Hepatocyte (in vitro differentiated cells): Measurements from ENCODE around the gene MARK1. TPM values are rescaled to one million over a fixed set of nuclear protein-coding genes. Genes with fewer than 3 reads are reported as not detected.

ENCODE experiments used
- DNase-seq: peaks from one replicate; pipeline ENCODE4 v3.0.0-alpha.2; 2016; ENCODE audit warnings: low spot score
- H2AFZ ChIP-seq: fragments of 200-600 bp; sonication (generic); 2 replicates; pipeline ENCODE4 v1.6.0; 2016; ENCODE audit warnings: antibody characterized with exemption, mild to moderate bottlenecking
- H3K27ac ChIP-seq: fragments of 200-600 bp; sonication (generic); 2 replicates; pipeline ENCODE4 v1.5.1; 2016; ENCODE audit warnings: mild to moderate bottlenecking
- H3K27me3 ChIP-seq: fragments of 200-600 bp; sonication (generic); 2 replicates; pipeline ENCODE4 v1.6.1; 2016
- H3K36me3 ChIP-seq: fragments of 200-600 bp; sonication (generic); replicated peaks from 2 replicates; pipeline ENCODE4 v1.5.1; 2016; ENCODE audit warnings: low read depth; ENCODE audit not compliant: insufficient read depth
- H3K4me1 ChIP-seq: fragments of 200-600 bp; sonication (generic); 2 replicates; pipeline ENCODE4 v1.5.1; 2016; ENCODE audit warnings: mild to moderate bottlenecking, moderate library complexity; ENCODE audit not compliant: insufficient read depth
- H3K4me2 ChIP-seq: fragments of 200-600 bp; sonication (generic); 2 replicates; pipeline ENCODE4 v1.6.0; 2016
- H3K4me3 ChIP-seq: fragments of 200-600 bp; sonication (generic); 2 replicates; pipeline ENCODE4 v1.5.1; 2016; ENCODE audit warnings: mild to moderate bottlenecking
- H3K79me2 ChIP-seq: fragments of 200-600 bp; sonication (generic); 2 replicates; pipeline ENCODE4 v1.6.0; 2017; ENCODE audit warnings: mild to moderate bottlenecking
- H3K9me2 ChIP-seq: fragments of 200-600 bp; sonication (generic); replicated peaks from 2 replicates; pipeline ENCODE4 v1.6.0; 2017; ENCODE audit warnings: mild to moderate bottlenecking; ENCODE audit not compliant: insufficient read depth
- H3K9me3 ChIP-seq: fragments of 200-600 bp; sonication (generic); 2 replicates; pipeline ENCODE4 v1.5.1; 2016; ENCODE audit warnings: low read depth, mild to moderate bottlenecking
- H4K20me1 ChIP-seq: fragments of 200-600 bp; sonication (generic); 2 replicates; pipeline ENCODE4 v1.6.0; 2016; ENCODE audit warnings: mild to moderate bottlenecking; ENCODE audit not compliant: insufficient read depth, poor library complexity, severe bottlenecking
- CTCF ChIP-seq: fragments of 200-600 bp; sonication (generic); IDR thresholded peaks from 2 replicates; pipeline ENCODE4 v1.5.1; 2016; ENCODE audit warnings: antibody characterized with exemption, mild to moderate bottlenecking; ENCODE audit not compliant: poor library complexity
- EZH2 ChIP-seq: fragments of 200-600 bp; sonication (generic); IDR thresholded peaks from 2 replicates; pipeline ENCODE4 v1.6.1; 2016; ENCODE audit warnings: antibody characterized with exemption, mild to moderate bottlenecking, borderline replicate concordance
- EZH2phosphoT487 ChIP-seq: fragments of 200-600 bp; sonication (generic); IDR thresholded peaks from one replicate; pipeline ENCODE4 v1.6.1; 2018; ENCODE audit warnings: antibody characterized with exemption, mild to moderate bottlenecking, low read depth, moderate library complexity; ENCODE audit not compliant: unreplicated experiment, severe bottlenecking
- WGBS: methylation state at CpG from one replicate; pipeline ENCODE4 v1.1.6; 2016; ENCODE audit warnings: low lambda C conversion rate; ENCODE audit errors: missing lambda C conversion rate; 5-methylcytosine and 5-hydroxymethylcytosine counted together
- polyA plus RNA-seq: library from polyadenylated mRNA; unstranded; fragments of >200 nt; fragmentation: Nextera tagmentation; extraction: Ambion mirVana; gene quantifications from 2 replicates; pipeline ENCODE4 v1.2.1, GENCODE V29; 2016
- total RNA-seq: library from RNA; depleted of rRNA; stranded (reverse); fragments of >200 nt; gene quantifications from 2 replicates; pipeline ENCODE4 v1.2.3, GENCODE V29; 2014

Gene MARK1
- total and polyA plus RNA-seq, 2 experiments from 2014 or later, result 1.9 to 7.1 TPM

GRCh38 chr1:220700556-220701179 lies 172.7 kb downstream of the MARK1 start:
- TF ChIP-seq EZH2phosphoT487 (no peak), CTCF (no peak), EZH2 (no peak)
- H3K27me3 ChIP-seq, result no peaks in the 10 kb centered on the region
- 62% methylated on average over 2 of the region's 2 CpGs for WGBS

GRCh38 chr1:220701974-220702373 lies 174.0 kb downstream of the MARK1 start:
- no peak overlapping the region for H3K4me3 ChIP-seq
- no peaks in the 10 kb centered on the region for H4K20me1 ChIP-seq
- no peak for DNase-seq
- TF ChIP-seq EZH2phosphoT487 (no peak), CTCF (no peak), EZH2 (no peak)
- H3K4me2 ChIP-seq, result no peak overlapping the region
- no peaks in the 10 kb centered on the region for H3K27me3 ChIP-seq
- no peaks in the 10 kb centered on the region for H3K4me1 ChIP-seq
- no peak overlapping the region for H2AFZ ChIP-seq
- H3K79me2 ChIP-seq, result no peaks in the 10 kb centered on the region
- no peaks in the 10 kb centered on the region for H3K9me3 ChIP-seq
- H3K36me3 ChIP-seq, result no peaks in the 10 kb centered on the region
- WGBS, result 87% methylated on average over 6 of the region's 6 CpGs
- H3K9me2 ChIP-seq, result no peaks in the 10 kb centered on the region
- H3K27ac ChIP-seq, result no peak overlapping the region

More at GRCh38 chr1:220700556-220701179, 172.7 kb downstream of the MARK1 start:
- Histone ChIP-seq H3K79me2 (no peaks in the 10 kb centered on the region), H3K9me3 (no peaks in the 10 kb centered on the region), H2AFZ (no peak overlapping the region), H3K4me2 (no peak overlapping the region), H4K20me1 (no peaks in the 10 kb centered on the region), H3K4me3 (no peak overlapping the region), H3K9me2 (no peaks in the 10 kb centered on the region), H3K27ac (no peak overlapping the region), H3K4me1 (no peaks in the 10 kb centered on the region), H3K36me3 (no peaks in the 10 kb centered on the region)
- no peak for DNase-seq

GRCh38 chr1:220702733-220703270 lies 174.9 kb downstream of the MARK1 start:
- H3K4me2 ChIP-seq, result no peak overlapping the region
- no peaks in the 10 kb centered on the region for H4K20me1 ChIP-seq
- no peak overlapping the region for H3K27ac ChIP-seq
- no peaks in the 10 kb centered on the region for H3K79me2 ChIP-seq
- WGBS, result 63% methylated on average over 5 of the region's 5 CpGs
- H2AFZ ChIP-seq, result no peak overlapping the region
- H3K9me3 ChIP-seq, result no peaks in the 10 kb centered on the region
- no peaks in the 10 kb centered on the region for H3K9me2 ChIP-seq
- no peaks in the 10 kb centered on the region for H3K27me3 ChIP-seq
- no peak overlapping the region for H3K4me3 ChIP-seq
- no peaks in the 10 kb centered on the region for H3K4me1 ChIP-seq
- TF ChIP-seq EZH2phosphoT487 (no peak), CTCF (no peak), EZH2 (no peak)
- DNase-seq, result no peak
- no peaks in the 10 kb centered on the region for H3K36me3 ChIP-seq

GRCh38 chr1:220703305-220703704 lies 175.4 kb downstream of the MARK1 start:
- H3K9me3 ChIP-seq, result no peaks in the 10 kb centered on the region
- no peak overlapping the region for H3K27ac ChIP-seq
- H3K9me2 ChIP-seq, result no peaks in the 10 kb centered on the region
- H4K20me1 ChIP-seq, result no peaks in the 10 kb centered on the region
- TF ChIP-seq EZH2 (no peak), CTCF (no peak), EZH2phosphoT487 (no peak)
- no peak overlapping the region for H3K4me3 ChIP-seq
- no peak for DNase-seq
- WGBS, result 82% methylated on average over 4 of the region's 4 CpGs
- H2AFZ ChIP-seq, result no peak overlapping the region
- no peaks in the 10 kb centered on the region for H3K36me3 ChIP-seq
- no peaks in the 10 kb centered on the region for H3K27me3 ChIP-seq
- H3K4me1 ChIP-seq, result no peaks in the 10 kb centered on the region
- H3K79me2 ChIP-seq, result no peaks in the 10 kb centered on the region
- no peak overlapping the region for H3K4me2 ChIP-seq
